SK-N-SH treated with all-trans-retinoic acid at 6 μM for 48 hours (cell line): Measurements from ENCODE around the gene LRRC17.

ENCODE experiments used
- ATAC-seq: fragments of 200-7000 bp; cut with Tn5 transposase; 3 replicates; pipeline ENCODE4 v1.9.1; 2020; ENCODE audit warnings: mild to moderate bottlenecking, moderate library complexity
- ARNTL ChIP-seq: fragments of 450-650 bp; formaldehyde crosslinking; IDR thresholded peaks from 2 replicates; pipeline ENCODE4 v1.5.0; 2020; ENCODE audit warnings: low read depth, mild to moderate bottlenecking, moderate library complexity, borderline replicate concordance
- BACH2 ChIP-seq: fragments of 250-450 bp; sonication (Bioruptor Pico); IDR thresholded peaks from 2 replicates; pipeline ENCODE4 v1.9.0; 2021; ENCODE audit warnings: mild to moderate bottlenecking, borderline replicate concordance
- CREB5 ChIP-seq: fragments of 250-450 bp; sonication (Bioruptor Pico); IDR thresholded peaks from 2 replicates; pipeline ENCODE4 v1.5.1; 2020; ENCODE audit warnings: low read depth, mild to moderate bottlenecking, moderate library complexity
- CSDC2 ChIP-seq: fragments of 250-450 bp; sonication (Bioruptor Pico); IDR thresholded peaks from 2 replicates; pipeline ENCODE4 v1.5.0; 2020; ENCODE audit warnings: mild to moderate bottlenecking, moderate library complexity
- CSRNP3 ChIP-seq: fragments of 250-450 bp; sonication (Bioruptor Pico); IDR thresholded peaks from 2 replicates; pipeline ENCODE4 v1.5.1; 2021; ENCODE audit warnings: mild to moderate bottlenecking, moderate library complexity
- ESRRG ChIP-seq: fragments of 250-450 bp; sonication (Bioruptor Pico); IDR thresholded peaks from 2 replicates; pipeline ENCODE4 v1.6.1; 2021; ENCODE audit warnings: mild to moderate bottlenecking
- GLIS3 ChIP-seq: fragments of 250-450 bp; sonication (Bioruptor Pico); IDR thresholded peaks from 2 replicates; pipeline ENCODE4 v1.5.0; 2020; ENCODE audit warnings: mild to moderate bottlenecking, moderate library complexity
- ISL1 ChIP-seq: fragments of 250-450 bp; sonication (Bioruptor Pico); IDR thresholded peaks from 2 replicates; pipeline ENCODE4 v2.1.2; 2022; ENCODE audit warnings: mild to moderate bottlenecking, moderate library complexity
- OSR1 ChIP-seq: fragments of 250-450 bp; sonication (Bioruptor Pico); IDR thresholded peaks from 2 replicates; pipeline ENCODE4 v1.8.0; 2022; ENCODE audit warnings: moderate library complexity, mild to moderate bottlenecking, inconsistent platforms
- PATZ1 ChIP-seq: fragments of 250-450 bp; sonication (Bioruptor Pico); IDR thresholded peaks from 2 replicates; pipeline ENCODE4 v1.8.0; 2020; ENCODE audit warnings: mild to moderate bottlenecking, moderate library complexity, borderline replicate concordance
- POU6F1 ChIP-seq: fragments of 250-450 bp; sonication (Bioruptor Pico); IDR thresholded peaks from 2 replicates; pipeline ENCODE4 v1.8.0; 2021; ENCODE audit warnings: low read depth, mild to moderate bottlenecking, moderate library complexity, borderline replicate concordance
- PPARA ChIP-seq: fragments of 250-450 bp; sonication (Bioruptor Pico); IDR thresholded peaks from 2 replicates; pipeline ENCODE4 v1.5.0; 2020; ENCODE audit warnings: mild to moderate bottlenecking, borderline replicate concordance
- RARB ChIP-seq: fragments of 250-450 bp; sonication (Bioruptor Pico); IDR thresholded peaks from 2 replicates; pipeline ENCODE4 v1.8.0; 2021; ENCODE audit warnings: mild to moderate bottlenecking, moderate library complexity
- SNAI2 ChIP-seq: fragments of 250-450 bp; sonication (Bioruptor Pico); IDR thresholded peaks from 2 replicates; pipeline ENCODE4 v1.5.0; 2020; ENCODE audit warnings: mild to moderate bottlenecking, moderate library complexity
- TCF4 ChIP-seq: fragments of 250-450 bp; sonication (Bioruptor Pico); IDR thresholded peaks from 2 replicates; pipeline ENCODE4 v1.8.0; 2021; ENCODE audit warnings: mild to moderate bottlenecking, moderate library complexity, borderline replicate concordance
- TSHZ2 ChIP-seq: fragments of 250-450 bp; sonication (Bioruptor Pico); IDR thresholded peaks from 2 replicates; pipeline ENCODE4 v1.5.0; 2020; ENCODE audit warnings: mild to moderate bottlenecking, moderate library complexity
- ZC3H10 ChIP-seq: fragments of 250-450 bp; sonication (Bioruptor Pico); IDR thresholded peaks from 2 replicates; pipeline ENCODE4 v1.5.1; 2021; ENCODE audit warnings: mild to moderate bottlenecking, moderate library complexity
- ZFP3 ChIP-seq: fragments of 250-450 bp; sonication (Bioruptor Pico); IDR thresholded peaks from 2 replicates; pipeline ENCODE4 v1.5.0; 2020; ENCODE audit warnings: mild to moderate bottlenecking, moderate library complexity
- ZFP30 ChIP-seq: fragments of 450-650 bp; formaldehyde crosslinking; IDR thresholded peaks from 2 replicates; pipeline ENCODE4 v1.5.0; 2022; ENCODE audit warnings: mild to moderate bottlenecking, moderate library complexity
- ZNF565 ChIP-seq: fragments of 450-650 bp; formaldehyde crosslinking; conservative IDR thresholded peaks from 2 replicates; pipeline ENCODE4 v1.5.0; 2020; ENCODE audit warnings: low read depth, mild to moderate bottlenecking, moderate library complexity
- ZNF70 ChIP-seq: fragments of 450-650 bp; formaldehyde crosslinking; IDR thresholded peaks from 2 replicates; pipeline ENCODE4 v1.5.0; 2020; ENCODE audit warnings: mild to moderate bottlenecking, moderate library complexity

LRRC17 gene

GRCh38 chr7:102993718-102994029 lies 80.9 kb downstream of the LRRC17 start:
- no peak for TF ChIP-seq CSDC2 (CRISPR knock-in tag)
- TF ChIP-seq ARNTL (CRISPR knock-in tag): no peak
- TF ChIP-seq CSRNP3 (CRISPR knock-in tag): no peak
- no peak for TF ChIP-seq TSHZ2 (CRISPR knock-in tag)
- no peak for TF ChIP-seq SNAI2 (CRISPR knock-in tag)
- TF ChIP-seq ZFP3: no peak
- no peak for TF ChIP-seq PATZ1 (CRISPR knock-in tag)
- TF ChIP-seq TCF4 (CRISPR knock-in tag): no peak
- TF ChIP-seq PPARA: no peak
- no peak for TF ChIP-seq ZNF70 (CRISPR knock-in tag)
- ATAC-seq: no peak

- ATAC-seq: no peak
- TF ChIP-seq RARB (CRISPR knock-in tag): no peak
- TF ChIP-seq SNAI2 (CRISPR knock-in tag): no peak
- TF ChIP-seq CSRNP3 (CRISPR knock-in tag): no peak
- TF ChIP-seq ARNTL (CRISPR knock-in tag): no peak
- no peak for TF ChIP-seq ZNF70 (CRISPR knock-in tag)
- TF ChIP-seq ISL1 (CRISPR knock-in tag): no peak
- TF ChIP-seq ZNF565 (CRISPR knock-in tag): no peak
- TF ChIP-seq PATZ1 (CRISPR knock-in tag): no peak
- no peak for TF ChIP-seq CSDC2 (CRISPR knock-in tag)
- TF ChIP-seq CREB5 (CRISPR knock-in tag): no peak
- no peak for TF ChIP-seq ZC3H10
- TF ChIP-seq PPARA: no peak
- TF ChIP-seq GLIS3 (CRISPR knock-in tag): no peak
- TF ChIP-seq OSR1 (CRISPR knock-in tag): no peak
- no peak for TF ChIP-seq BACH2 (CRISPR knock-in tag)
- no peak for TF ChIP-seq ESRRG
- TF ChIP-seq POU6F1 (CRISPR knock-in tag): no peak
- no peak for TF ChIP-seq TCF4 (CRISPR knock-in tag)
- no peak for TF ChIP-seq ZFP3
- no peak for TF ChIP-seq ZFP30 (CRISPR knock-in tag)
Observed at GRCh38 chr7:102994567-102994966, 81.8 kb downstream of the LRRC17 start.
